ENCODE results near the gene SFMBT2.

The SFMBT2 gene

DNA sequence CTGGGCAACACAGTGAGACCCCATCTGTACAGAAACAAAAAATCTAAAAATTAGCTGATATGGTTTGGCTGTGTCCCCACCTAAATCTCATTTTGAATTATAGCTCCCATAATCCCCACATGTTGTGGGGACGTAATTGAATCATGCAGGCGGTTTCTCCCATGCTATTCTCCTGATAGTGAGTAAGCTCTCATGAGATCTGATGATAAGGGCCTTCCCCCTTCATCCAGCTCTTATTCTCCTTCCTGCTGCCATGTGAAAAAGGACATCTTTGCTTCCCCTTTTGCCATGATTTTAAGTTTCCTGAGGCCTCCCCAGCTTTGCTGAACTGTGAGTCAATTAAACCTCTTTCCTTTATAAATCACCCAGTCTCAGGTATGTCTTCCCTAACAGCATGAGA lies 136.5 kb downstream of the SFMBT2 start:
- no peak for DNase-seq

DNA sequence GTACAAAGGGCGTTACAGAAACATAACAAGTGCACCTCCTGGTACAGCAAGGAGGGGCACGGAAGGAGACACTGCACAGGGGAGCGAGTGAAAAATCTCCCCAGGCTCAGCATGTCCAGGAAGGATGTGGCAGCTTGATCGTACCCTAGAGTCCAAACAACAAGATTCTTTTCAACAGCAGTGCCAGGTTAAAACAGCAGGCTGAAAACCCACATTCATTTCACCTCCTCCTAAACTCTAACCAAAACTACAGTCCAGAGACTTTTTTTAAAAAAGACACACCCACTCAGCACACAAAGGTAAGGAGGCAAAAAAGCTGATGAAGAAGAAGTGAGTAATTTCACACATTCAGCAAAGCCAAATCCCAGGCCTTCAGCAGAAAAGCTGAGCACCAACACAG lies 138.8 kb downstream of the SFMBT2 start:
- DNase-seq: no peak

DNA sequence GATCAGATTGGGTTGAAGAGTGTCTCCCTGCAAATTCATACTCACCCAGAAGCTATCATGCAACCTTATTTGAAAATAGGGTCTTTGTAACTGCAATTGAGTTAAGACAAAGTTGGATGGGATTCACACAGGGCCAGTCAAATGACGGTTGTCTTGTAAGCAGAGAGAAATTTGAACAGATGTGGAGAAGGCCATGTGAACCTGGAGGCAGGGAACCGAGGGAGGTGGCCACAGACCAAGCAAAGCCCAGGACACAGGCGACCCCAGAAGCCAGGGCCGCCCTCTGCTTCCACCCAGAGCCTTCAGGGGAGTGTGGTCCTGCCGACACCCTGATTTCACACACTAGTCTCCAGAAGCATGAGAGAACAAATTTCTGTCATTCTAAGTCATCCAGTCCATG lies 140.8 kb downstream of the SFMBT2 start:
- DNase-seq: no peak

DNA sequence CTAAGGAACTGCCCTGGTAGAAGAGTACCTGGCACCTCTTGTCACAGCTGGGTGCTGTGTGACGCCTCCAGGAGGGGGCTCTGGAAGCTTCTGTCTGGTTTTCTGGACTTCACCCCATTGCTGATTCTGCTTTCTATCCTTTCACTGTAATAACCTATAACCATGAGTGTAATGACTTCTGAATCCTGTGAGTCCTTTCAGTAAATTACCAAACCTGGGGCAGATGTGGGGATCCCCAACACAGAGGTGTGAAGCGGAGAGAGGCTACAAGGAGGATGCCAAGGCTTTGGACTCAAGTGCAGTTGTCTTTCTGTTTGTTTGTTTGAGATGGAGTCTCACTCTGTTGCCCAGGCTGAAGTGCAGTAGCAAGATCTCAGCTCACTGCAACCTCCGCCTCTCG lies 143.7 kb downstream of the SFMBT2 start:
- no peak for DNase-seq

DNA sequence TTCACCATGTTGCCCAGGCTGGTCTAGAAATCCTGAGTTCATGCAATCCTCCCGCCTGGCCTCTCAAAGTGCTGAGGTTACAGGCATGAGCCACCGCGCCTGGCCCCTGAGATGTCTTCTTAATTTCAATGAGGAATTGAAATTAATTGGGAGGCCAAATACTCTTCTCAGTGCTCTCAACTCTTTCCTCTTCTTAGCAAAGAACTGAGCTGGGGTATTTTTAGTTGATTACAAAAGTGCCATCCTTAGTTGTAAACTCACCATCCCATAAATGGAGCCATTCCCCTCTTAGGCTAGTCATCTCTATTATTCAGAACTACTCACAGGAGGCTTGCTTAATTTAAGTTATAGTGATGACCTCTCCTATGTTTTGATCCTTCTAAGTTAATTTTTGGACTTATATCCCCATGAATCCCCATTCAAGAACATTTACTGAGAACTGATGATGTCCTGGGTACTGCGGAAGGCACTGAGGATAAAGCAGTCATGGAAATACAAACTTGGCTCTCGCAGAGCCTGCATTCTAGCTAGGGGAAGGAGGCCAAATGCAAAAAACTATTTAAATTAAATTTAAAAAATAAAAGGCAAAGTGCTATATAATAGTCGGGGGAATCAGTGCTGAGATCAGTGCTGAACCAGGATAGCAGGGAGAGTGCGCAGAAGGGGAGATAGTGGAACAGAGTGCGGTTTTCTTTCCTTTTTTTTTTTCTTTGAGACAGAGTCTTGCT lies 145.3 kb downstream of the SFMBT2 start:
- no peak for DNase-seq

DNA sequence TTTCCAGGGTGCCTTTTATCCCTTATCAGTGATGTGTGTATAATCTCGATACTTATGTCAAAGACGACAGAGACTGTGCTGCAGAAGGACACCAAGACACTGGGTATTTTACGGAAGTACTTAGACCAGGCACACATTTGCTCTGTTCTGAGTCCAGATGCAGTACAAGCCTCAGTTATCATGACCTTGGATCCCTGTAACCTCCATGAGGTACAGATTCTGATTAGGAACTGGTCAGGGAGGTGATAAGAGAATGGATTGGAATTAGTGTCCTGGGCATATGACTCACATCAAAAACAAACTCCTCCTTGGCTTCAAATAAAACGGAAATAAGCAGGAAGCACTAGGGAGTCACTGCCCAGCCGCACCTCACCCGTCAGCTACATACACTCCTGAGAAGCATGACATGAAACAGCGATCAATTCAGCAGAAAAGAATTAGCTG lies 146.5 kb downstream of the SFMBT2 start:
- no peak for DNase-seq

DNA sequence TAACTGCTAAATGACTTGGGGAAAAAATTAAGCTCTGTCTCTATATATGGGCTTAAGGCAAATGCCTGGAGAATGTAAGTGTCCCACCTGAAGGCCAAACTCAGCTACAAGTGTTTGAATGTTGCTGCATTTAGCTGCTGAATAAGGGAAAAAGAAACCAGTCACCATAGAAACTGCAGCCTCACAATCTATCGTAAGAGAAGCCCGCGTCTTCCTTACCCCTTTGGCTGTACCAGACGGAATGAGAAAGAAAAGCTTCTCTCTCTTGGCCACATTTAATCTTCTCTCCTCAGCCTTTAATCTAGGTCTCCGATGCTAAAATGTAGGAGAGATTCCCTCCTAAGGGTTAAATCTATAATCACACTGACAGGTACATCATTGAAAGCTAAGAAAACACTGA lies 147.2 kb downstream of the SFMBT2 start:
- peak in 1 of 56 donors; percentile 3 for DNase-seq

DNA sequence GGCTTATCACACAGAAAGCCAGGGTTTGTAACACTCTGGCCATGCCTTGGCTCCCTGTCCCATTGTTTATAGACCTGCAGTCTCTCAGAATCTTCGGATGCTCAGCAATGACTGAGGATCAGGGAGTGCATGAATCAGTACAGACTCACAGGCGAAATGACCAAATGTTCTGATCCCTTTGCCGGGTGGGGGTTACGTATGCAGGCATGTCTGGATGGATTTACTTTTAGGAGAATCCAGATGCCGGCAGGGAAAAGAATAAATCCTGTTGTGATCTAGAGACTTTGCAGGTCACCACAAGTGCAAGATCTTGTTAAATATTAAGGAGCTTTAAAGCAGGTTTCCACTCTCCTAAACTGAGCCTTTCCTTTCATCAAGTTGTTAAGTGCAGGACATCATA lies 149.5 kb downstream of the SFMBT2 start:
- DNase-seq: no peak

DNA sequence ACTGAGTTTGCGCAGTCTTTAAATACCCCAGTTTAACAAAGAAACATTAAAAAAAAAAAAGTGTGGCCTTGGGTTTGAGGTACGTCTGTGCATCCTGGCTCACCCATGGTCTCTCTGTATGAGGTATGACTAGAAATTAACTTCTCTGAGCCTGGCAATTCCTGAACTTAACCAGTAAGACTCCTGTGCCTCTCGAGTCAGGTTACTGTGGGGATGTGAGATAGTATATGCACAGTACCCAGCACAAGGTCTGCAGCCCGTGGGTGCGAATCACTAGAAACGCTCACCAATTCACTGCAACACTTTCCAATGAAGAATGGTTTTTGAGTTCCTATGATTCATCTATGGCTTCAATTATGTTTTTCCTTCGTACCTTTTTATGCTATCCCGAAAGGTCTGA lies 149.9 kb downstream of the SFMBT2 start:
- no peak for DNase-seq

DNA sequence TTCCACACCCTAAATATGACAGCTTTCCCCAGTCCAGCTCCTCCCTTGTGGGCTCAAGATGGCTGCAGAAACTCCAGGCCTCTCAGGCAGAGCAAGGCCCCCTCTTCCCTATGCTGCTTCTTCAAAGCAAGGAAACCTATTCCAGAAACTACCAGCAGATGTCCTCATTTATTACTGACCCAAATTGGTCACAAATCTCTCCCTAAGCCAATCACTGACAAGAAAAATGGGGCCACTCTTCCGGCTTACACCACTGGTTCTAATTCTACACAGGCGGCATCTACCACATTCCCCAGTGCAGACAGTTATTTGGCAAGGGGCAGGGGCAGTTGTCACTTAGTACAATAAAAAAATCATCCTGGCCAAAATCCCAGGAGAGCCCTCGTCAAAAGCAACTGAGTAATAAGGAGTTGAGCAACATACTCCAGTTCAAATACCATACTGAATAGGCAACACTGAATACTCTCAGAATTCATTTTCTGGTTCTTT lies 150.4 kb downstream of the SFMBT2 start:
- peak in 38 of 56 donors; percentile 8 to 78 (median 36) for DNase-seq

DNA sequence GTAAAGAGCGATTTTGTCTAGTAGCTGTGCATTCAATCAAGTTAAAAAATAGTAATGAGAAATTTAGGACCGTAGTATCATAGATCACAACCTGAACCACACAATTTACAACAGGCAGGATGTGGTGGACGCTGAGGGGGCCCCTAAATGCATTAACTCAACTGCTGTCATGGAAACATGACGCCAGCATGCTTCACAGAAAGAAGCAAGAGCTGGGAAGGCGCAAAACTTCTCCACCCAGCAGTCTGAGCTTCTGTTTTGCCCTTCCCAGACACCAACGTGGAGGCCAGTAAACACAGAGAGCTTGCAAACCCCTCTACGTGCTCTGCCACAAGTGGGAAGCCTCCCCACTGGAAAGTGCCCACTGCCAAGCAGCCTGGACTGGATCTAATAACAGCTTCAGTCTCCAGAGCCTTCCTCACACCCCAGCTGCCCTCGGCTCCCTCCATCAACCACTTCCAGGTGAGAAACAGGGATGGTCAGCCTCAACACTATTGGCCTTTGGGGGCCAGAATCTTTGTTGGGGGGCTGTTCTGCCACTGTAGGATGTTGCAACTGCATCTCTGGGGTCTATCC lies 151.8 kb downstream of the SFMBT2 start:
- DNase-seq: peak in 1 of 56 donors; percentile 7

DNA sequence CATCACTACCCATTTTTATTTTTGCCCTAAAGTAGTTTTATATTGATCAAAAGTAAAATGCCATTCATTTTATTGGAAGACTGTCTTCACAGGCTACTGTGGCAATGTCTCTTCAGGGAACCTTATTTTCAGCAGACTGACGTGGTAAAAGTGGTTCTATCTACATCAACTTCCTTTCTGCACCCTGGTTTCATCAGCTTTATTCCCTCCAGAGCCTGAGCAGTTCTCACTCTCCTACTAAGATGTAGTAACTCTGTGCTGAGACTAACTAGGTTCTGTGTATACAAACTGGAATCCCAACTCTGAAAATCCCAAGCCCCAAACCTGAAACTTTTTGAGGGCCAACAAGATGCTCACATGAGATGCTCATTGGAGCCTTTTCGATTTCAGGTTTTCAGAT lies 155.3 kb downstream of the SFMBT2 start:
- DNase-seq: no peak

DNA sequence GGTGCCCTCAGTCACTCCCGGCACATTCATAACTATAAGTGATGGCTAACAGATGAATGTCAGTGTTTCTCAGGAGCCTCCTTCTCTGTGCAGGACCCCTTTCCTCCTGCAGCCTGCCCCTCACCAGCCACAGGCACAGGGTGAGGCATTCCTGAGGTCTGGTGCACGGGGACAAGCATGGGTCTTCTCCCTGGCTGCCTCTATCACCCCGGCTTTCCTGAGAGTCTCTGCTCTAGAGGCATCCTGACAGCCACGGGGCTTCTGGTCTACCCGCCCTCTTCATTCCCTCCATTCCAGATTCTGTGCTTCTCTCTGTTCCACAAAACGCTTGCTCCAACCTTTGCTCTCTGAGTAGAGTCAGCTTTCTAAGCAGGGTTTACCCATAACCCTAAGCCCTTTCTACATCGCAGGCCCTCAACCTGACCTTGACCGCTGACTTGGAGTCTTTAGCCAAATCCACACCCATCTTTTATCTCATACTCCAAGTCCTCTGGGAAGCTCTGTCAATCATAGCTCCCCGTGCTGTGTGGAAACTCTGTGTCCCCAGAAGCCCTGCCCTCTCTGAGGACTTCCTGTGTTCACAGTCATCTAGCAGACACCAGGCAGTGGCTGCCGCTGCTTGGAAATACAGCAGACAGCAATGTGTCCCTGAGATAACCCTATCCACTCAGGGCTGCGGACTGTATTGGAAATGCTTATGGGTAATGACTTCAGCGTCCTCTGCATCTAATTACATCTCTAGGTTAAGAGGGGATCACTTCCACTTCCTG lies 159.0 kb downstream of the SFMBT2 start:
- no peak for DNase-seq

DNA sequence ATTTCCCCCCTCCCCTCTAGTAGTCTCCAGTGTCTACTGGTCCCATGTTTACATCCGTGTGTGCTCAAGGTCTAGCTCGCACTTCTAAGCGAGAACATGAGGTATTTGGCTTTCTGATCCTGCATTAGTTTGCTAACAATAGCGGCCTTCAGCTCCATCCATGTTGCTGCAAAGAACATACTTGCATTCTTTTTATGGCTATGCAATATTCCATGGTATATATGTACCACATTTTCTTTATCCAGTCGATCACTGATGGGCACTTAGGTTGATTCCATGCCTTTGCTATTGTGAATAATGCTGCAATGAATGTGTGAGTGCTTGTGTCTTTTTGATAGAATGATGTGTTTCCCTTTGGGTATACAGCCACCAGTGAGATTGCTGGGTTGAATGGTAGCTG lies 160.6 kb downstream of the SFMBT2 start:
- DNase-seq: no peak

DNA sequence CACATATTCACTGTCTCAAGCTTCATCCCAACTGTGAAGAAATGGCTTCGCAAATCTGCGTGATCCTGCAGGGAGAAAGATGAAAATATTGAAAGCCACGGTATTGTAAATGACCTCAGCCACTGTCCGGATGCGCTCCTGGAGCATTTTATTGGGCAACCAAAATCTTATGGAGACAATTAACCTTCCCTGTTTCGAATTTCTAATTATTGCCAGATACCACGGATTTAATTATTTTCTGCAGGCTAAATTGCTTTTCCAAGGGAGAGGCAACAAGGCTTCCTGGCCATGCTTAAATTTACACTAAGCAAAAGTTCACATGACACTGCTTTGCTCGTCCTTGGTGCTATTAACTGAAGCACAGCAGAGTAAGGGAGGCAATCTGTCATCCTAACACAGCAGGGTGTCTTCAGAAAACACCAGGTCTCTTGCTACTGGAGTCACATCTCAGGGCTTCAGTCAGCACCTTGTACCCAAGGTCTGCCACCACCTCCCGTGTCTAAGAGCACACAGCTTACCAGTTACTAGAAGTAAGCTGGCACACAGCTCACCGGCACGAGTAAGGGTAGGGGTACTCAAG lies 162.2 kb downstream of the SFMBT2 start:
- no peak for DNase-seq

DNA sequence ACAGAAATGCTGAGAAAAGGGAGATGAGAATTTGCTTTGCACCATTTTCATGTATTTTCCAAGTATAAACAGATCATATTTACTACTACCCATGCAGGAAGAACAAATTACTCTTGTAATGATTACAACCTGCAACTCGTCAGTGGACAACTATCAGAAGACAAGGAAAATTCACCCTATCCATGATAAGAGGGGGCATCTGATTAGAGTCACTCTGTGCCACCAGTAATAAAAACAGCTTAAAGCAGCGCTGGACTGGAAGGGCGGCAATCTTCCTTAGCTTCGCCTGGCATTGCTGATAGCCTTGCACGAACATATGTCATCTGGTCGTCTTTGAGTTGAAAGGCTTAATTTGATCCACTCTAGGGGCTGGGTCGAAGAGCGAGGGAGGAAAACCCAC lies 162.7 kb downstream of the SFMBT2 start:
- DNase-seq: no peak

DNA sequence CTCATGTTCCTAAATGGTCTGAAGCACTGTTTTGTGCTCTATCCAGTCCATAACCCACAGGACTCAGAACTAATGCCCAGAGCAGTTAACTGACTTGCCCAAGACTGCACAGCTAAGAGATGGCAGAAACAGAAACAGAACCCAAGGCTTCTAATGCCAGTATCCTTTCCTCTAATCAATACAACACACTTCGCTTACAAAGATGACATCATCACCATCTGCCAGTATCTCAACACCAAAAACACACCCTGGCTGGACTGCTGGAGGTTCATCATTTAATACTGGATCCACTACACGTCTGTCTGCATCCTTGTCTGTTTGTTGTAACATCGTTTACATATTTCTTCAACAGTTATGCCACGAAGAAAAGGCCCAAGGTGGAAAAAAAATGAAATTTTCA lies 165.3 kb downstream of the SFMBT2 start:
- no peak for DNase-seq

DNA sequence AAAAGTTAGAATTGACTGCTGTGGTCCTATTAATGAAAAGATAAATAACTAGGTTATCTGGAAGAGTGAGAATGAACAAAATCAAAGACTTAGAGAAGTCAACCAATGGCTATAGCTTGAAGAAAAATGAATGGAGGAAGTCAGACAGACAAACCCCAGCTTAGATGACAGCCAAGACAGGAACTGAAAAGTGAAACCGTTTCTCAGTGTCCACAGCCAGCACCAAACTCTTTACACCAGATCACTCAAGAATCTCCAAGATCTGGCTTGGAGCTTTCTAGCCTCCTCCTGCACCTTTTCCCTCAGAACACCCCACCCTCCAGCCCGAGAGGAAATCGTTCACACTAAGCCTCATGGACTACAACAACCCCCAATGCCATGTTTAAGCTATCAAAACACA lies 167.0 kb downstream of the SFMBT2 start:
- DNase-seq: no peak

DNA sequence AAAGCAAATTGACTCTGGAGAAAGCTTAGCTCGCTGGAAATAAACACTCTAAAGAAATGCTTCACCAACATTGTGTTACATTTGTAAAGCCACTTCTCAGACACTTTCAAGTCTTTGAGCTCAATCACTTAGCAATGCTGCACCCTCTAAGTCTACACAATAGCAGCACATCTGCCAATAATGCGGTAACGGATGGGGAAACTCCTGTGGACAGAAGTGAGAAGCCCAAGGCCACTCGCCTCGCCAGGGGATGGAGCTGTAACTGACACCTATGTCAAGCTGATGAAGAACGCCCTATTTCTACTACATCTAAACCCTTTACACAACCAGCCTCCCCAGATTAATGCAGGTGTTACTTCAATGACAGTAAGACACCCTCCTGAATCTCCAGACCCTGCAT lies 167.7 kb downstream of the SFMBT2 start:
- no peak for DNase-seq

DNA sequence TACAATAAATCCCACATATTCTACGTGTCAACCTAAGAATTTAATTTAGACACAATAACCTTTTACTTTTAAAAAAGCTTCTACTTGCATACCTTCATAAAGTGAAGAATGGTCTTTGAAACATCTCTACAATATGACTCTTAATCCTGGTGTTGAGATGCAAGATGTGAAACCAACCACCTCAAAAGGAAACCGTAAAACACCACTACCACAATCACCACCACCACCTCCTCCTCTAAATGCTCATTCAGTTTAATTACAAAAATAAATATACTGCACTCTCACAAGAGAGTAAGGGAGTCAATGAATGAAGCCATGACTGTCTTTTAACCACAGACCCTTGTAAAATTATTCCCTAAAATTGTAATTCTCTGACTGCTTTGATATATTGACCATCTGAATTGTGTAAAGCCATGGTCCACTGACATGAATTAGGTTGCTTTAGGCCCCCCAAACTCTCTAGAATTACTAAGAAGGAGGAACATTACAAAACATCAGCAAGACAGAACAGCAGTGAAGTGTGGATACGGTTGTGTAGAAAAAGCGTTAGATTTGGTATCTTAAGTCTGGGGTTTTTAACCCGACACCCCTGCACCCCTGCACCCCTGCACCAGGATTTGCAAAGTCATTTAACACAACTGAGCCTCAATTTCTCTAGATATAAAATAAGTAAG lies 171.4 kb downstream of the SFMBT2 start:
- DNase-seq: no peak

DNA sequence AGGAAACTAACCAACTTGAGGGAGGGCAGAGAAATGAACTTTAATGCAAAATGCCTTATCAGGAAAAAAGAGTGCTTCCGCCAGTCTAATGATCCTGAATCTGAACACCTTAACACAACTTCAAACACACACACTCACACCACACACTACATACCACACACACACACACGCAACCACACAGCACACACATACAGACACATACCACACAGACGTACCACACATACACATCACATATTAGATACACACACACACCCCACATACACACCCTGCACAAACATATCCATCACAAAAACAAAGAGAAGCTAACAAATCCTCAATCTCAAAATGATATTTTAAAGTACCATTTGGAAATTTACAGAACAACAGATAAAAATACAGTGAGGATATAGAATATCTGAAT lies 175.5 kb downstream of the SFMBT2 start:
- no peak for DNase-seq

DNA sequence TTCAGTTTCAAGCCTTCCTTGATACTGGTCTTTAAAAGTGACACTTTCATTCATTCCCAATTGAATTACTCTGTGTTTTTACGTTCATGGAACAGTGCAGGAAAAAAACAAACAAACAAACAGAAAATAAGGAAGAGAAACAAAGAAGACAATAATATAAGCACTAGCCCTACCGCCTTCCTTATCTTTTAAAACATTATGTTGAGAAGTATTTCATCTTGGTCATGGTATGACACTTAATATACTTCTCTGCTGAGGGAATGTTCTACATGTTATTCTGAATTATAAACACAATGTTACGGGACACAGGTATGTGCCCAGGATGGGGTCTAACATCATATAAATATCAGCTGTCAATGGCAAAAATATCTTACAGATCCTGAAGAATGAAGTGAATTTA lies 176.7 kb downstream of the SFMBT2 start:
- no peak for DNase-seq

Data from amygdala (tissue), 56 donors.